ENCODE data around the gene PCK1. TPM values are rescaled to one million over a fixed set of nuclear protein-coding genes. Genes with fewer than 3 reads are reported as not detected.

The PCK1 gene
- total and polyA plus RNA-seq, 2 of the 13 experiments (the other 11 are each of a cell fraction or from before 2014, with no cell fraction given) = 6.5 to 12.6 TPM

DNA sequence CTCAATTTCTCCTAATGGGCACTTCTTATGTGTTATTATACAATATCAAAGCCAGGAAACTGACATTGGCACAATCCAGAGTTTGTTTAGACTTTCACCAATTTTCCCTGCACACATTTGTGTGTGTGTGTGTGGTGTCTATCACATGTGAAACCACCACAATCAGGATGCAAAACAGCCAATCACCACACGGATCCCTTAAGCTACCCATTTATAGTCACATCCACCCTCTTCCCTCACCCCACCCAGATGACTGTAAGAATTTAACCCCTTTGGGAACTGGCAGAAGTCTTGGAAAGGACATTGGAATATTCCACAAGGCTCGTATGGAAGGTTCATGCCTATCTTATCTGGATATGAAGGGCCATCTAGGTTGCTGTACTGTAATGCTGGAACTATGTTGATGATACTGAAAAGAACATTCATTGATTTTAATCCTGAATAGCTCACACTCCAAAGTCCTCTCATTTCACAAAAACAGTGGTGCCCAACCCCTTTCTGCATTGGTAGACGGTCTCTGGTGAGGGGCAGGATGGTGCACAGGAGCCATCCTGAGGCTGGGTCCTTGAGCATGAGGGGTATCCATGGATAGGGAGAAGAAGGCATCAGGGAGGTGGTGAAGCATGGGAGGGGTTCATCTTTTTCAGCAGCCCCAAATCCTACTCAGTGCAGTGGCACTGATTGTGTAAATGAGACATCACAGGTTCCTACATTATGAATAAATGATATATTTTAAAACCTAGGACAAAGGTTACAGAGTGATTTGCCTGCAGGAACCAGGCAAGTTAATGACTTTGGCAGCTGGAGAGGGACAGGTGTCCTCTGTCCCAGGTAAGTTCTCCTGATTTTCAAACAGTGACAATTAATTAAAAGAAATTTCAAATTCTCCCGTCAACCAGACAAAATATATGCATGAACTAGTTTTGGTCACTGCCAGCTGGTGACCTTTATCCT, 23.9 kb upstream of the PCK1 start:
- BruUV-seq (replicated peaks) = no TSS peak

More for the DNA sequence above, 23.9 kb upstream of the PCK1 start:
- POLR2A ChIA-PET = no interaction called here
- CTCF ChIA-PET (ENCODE audit: low intra/inter-chr PET ratio, low total read pairs) = no interaction called here
- WGBS (ENCODE audit: low lambda C conversion rate) = 33% methylated on average over 4 of the region's 4 CpGs
- Histone ChIP-seq H3K27ac (ENCODE audit: extremely low read length, insufficient read depth, low read length) (no peak overlapping the region), H3K9me3 (ENCODE audit: low read length) (peaks cover 5% of the 10 kb centered on the region; the same call in 1 of the 2 replicates), H3K4me3 (replicated peaks in 1 of 3; ENCODE audit: insufficient read depth in 1 of 3, low read depth in 2 of 3, low read length in 3 of 3) (no peak overlapping the region), H3K4me1 (ENCODE audit: insufficient read depth, low read length) (peaks cover 28% of the 10 kb centered on the region), H2AFZ (ENCODE audit: low read length) (no peak overlapping the region), H3K4me2 (ENCODE audit: low read depth, low read length) (no peak overlapping the region), H3K27me3 (ENCODE audit: control insufficient read depth in 1 of 2, insufficient read depth in 2 of 2, low read length in 2 of 2) (peaks cover 2 to 35% of the 10 kb centered on the region in 2 experiments; a peak in 3 of 5 replicates), H3K36me3 (replicated peaks in 1 of 2; ENCODE audit: control insufficient read depth in 1 of 2, insufficient read depth in 2 of 2, low read length in 2 of 2) (no peaks in the 10 kb centered on the region), H3K9ac (ENCODE audit: insufficient read depth, low read depth, low read length) (no peak overlapping the region), H3K79me2 (ENCODE audit: insufficient read depth, low read length) (no peaks in the 10 kb centered on the region), H4K20me1 (ENCODE audit: insufficient read depth, low read length) (no peaks in the 10 kb centered on the region)
- FAIRE-seq (no peak), DNase-seq (ENCODE audit: low spot score) (no peak), ATAC-seq (no peak)
- in situ Hi-C loops (cut with HindIII; ENCODE audit: extremely low pct_ligation_motif_present, low pct_unique_long_range_greater_than_20kb) (no loop called here), intact Hi-C loops (cut with micrococcal nuclease; ENCODE audit: unreplicated experiment) (no loop called here)
- no peak for TF ChIP-seq ERF (CRISPR knock-in tag; IDR thresholded peaks at IDR 0.05)
- no peak for TF ChIP-seq ZNF691 (CRISPR knock-in tag; IDR thresholded peaks at IDR 0.05; ENCODE audit: borderline replicate concordance, low read depth)
- no peak for TF ChIP-seq SNAI1 (CRISPR knock-in tag; IDR thresholded peaks at IDR 0.05; ENCODE audit: borderline replicate concordance)
- no peak for TF ChIP-seq ZFP91 (CRISPR knock-in tag; IDR thresholded peaks at IDR 0.05; ENCODE audit: borderline replicate concordance)
- TF ChIP-seq, protein P1, sequence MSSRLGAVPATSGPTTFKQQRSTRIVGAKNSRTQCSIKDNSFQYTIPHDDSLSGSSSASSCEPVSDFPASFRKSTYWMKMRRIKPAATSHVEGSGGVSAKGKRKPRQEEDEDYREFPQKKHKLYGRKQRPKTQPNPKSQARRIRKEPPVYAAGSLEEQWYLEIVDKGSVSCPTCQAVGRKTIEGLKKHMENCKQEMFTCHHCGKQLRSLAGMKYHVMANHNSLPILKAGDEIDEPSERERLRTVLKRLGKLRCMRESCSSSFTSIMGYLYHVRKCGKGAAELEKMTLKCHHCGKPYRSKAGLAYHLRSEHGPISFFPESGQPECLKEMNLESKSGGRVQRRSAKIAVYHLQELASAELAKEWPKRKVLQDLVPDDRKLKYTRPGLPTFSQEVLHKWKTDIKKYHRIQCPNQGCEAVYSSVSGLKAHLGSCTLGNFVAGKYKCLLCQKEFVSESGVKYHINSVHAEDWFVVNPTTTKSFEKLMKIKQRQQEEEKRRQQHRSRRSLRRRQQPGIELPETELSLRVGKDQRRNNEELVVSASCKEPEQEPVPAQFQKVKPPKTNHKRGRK (CRISPR knock-in tag; IDR thresholded peaks at IDR 0.05) = no peak
- TF ChIP-seq E2F2 (CRISPR knock-in tag; IDR thresholded peaks at IDR 0.05; ENCODE audit: borderline replicate concordance) = no peak
- no peak for TF ChIP-seq ZFP41 (CRISPR knock-in tag; IDR thresholded peaks at IDR 0.05; ENCODE audit: borderline replicate concordance)
- TF ChIP-seq ARID3A (IDR thresholded peaks at IDR 0.05; ENCODE audit: low read depth, low read length) = no peak
